ENCODE results near the gene NR1H4.

DNA sequence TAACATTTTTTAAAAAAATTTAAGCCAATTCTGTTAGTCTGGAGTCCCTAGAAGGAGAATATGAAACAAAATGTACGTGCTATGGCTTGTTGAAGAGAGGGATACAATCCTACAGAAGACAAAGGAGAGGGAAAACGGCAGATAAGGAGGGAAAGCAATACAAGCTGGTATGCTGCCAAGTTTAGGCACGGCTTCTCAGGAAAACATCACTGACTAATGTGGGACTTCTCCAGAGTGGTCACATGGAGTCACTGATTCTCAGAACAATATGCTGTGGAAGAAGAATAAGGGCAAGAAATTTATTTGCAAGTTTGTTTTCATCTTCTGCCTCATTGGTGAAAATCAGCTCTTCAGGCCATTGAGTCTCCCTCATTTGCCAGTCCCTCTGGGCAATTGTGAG is 22.9 kb upstream of the NR1H4 start:
- no peak for TF ChIP-seq POLR2A (IDR thresholded peaks at IDR 0.05)
- TF ChIP-seq, protein P1, sequence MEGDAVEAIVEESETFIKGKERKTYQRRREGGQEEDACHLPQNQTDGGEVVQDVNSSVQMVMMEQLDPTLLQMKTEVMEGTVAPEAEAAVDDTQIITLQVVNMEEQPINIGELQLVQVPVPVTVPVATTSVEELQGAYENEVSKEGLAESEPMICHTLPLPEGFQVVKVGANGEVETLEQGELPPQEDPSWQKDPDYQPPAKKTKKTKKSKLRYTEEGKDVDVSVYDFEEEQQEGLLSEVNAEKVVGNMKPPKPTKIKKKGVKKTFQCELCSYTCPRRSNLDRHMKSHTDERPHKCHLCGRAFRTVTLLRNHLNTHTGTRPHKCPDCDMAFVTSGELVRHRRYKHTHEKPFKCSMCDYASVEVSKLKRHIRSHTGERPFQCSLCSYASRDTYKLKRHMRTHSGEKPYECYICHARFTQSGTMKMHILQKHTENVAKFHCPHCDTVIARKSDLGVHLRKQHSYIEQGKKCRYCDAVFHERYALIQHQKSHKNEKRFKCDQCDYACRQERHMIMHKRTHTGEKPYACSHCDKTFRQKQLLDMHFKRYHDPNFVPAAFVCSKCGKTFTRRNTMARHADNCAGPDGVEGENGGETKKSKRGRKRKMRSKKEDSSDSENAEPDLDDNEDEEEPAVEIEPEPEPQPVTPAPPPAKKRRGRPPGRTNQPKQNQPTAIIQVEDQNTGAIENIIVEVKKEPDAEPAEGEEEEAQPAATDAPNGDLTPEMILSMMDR (IDR thresholded peaks at IDR 0.05) = no peak
- TF ChIP-seq EP300 (IDR thresholded peaks at IDR 0.05) = no peak
- TF ChIP-seq POLR2AphosphoS5 (IDR thresholded peaks at IDR 0.05) = no peak
